Measurements from ENCODE around the gene WDR4.

The WDR4 gene

GRCh38 chr21:42873096-42873495 lies 6.2 kb downstream of the WDR4 start:
- no peak for DNase-seq

- no peak for DNase-seq
These were observed 11.1 kb downstream of the WDR4 start for GRCh38 chr21:42868196-42868595.

DNA sequence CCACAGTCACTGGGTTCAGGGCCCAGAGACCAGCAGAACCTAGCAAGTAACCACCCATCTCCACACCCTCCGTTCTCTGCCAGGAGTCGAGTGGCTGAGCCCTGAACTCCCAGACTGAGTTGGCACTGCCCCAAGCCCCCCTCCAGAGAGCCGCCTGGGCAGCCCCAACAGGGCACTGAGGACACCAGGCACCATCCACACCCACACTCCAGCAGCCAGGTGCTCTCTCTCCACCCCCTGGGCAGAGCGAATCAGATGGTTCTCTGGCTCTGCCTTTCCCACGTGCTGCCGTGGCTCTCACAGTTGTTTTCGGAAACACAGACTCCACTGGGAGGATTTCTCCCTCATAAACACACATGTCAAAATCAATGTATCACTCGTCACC lies 13.6 kb downstream of the WDR4 start:
- DNase-seq = no peak

- DNase-seq = no peak
These were observed 14.2 kb downstream of the WDR4 start for GRCh38 chr21:42864815-42865775.

GRCh38 chr21:42864286-42864685 lies 15.1 kb downstream of the WDR4 start:
- no peak for DNase-seq

DNA sequence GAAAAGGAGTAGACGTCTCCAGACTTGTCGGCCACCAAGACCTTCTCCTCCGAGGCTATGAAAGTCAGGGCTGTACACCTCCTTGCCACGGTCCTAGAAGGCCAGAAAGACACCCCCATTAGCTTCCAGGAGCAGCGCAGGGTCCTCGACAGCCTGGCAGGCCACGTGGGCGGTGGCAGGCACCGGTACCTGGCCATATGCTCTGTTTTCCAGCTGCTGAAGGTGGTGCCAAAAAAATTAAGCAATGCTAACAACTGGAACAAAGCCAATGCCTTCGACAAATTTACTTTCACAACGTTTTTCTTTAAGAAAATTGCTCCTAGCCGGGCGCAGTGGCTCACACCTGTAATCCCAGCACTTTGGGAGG lies 15.9 kb downstream of the WDR4 start:
- no peak for DNase-seq

DNA sequence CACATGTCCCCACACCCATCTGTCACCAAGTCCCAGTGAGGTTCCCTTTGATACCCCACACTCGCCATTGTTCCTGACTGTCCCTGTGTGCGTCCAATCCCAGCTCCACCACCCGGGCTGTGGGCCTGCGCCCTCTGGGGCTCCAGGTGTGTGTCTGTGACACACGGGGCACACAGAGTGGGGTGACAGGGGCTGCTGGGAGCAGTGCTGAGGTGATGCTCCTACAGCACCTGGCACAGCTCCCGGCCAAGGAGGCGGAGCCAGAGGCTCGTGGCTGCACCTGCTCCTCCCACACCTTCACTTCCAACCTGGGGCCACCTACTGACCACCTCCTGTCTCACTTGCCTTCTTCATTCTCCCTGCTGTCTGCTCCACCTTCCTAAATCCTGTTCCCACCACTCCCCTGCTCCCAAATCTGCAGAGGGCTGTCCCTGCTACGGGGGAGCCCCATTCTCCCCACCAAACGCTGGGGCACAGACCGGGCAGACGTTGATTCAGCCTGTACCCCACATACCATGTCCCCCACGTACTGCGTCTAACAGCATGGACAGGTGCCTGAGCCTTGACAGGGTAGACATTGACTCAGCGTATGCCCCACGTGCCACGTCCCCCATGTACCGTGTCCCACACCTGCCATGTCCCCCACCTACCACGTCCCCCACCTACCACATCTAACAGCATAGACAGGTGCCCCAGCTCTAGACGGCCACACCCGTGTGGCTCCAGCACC lies 16.4 kb downstream of the WDR4 start:
- no peak for DNase-seq

GRCh38 chr21:42861848-42862400 lies 17.4 kb downstream of the WDR4 start:
- DNase-seq = no peak

GRCh38 chr21:42861311-42861847 lies 18.0 kb downstream of the WDR4 start:
- DNase-seq = no peak

DNA sequence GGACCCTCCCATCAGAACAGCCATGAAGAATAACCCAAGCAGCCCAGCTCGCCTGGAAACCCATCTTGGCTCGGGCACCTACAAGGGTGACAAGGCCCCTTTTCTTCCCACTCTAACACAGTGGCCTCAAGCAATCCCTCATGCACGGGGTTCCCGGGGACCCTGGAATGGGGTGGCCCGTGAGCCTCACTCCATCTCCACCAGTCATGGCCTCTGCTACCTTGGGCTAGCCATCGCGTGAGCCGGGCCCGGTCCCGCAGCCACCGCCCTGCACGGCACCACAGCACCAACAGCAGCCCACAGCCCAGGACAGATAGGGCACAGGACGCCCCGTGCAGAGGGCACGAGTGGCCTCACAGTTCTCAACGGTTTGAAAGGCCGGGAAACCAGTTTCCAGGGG lies 19.0 kb downstream of the WDR4 start:
- DNase-seq = no peak

GRCh38 chr21:42859891-42860230 lies 19.5 kb downstream of the WDR4 start:
- no peak for DNase-seq

- no peak for DNase-seq
These were observed 20.1 kb downstream of the WDR4 start for GRCh38 chr21:42858957-42859890.

DNA sequence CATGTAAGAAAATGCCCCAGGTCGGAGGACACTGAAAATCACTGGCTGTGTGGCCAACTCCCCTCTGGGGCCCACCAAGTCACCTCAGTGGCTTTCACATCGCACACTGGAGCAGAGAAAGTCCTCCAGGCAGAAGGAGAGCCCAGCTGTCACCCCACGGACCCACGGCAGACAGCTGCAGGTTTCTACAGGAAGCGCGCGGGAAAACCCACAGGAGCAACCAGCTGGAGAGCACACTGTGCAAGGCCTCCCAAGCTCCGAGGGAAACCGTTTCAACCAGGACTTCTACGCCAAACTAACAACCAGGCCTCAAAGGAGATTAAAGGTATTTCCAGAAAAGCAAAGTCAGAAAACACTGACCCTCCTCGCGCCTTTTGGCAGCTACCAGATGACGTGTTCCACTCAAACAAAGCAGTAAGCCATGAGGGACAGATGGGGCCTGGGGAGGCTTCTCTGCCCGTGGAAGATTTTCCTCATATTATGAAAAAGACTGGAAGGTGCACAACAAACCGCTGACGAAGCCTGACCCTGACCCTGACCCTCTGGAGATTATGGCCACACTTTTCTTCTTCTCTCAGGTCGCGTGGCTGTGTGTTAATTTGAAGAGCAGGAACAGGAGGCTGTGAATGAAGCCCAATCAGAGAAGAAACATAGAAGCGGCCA lies 21.0 kb downstream of the WDR4 start:
- no peak for DNase-seq

GRCh38 chr21:42857216-42857615 lies 22.1 kb downstream of the WDR4 start:
- no peak for DNase-seq

GRCh38 chr21:42855937-42856335 lies 23.4 kb downstream of the WDR4 start:
- DNase-seq = no peak

GRCh38 chr21:42855171-42855936 lies 24.0 kb downstream of the WDR4 start:
- no peak for DNase-seq

- DNase-seq = no peak
These were observed 24.9 kb downstream of the WDR4 start for GRCh38 chr21:42854246-42855010.

DNA sequence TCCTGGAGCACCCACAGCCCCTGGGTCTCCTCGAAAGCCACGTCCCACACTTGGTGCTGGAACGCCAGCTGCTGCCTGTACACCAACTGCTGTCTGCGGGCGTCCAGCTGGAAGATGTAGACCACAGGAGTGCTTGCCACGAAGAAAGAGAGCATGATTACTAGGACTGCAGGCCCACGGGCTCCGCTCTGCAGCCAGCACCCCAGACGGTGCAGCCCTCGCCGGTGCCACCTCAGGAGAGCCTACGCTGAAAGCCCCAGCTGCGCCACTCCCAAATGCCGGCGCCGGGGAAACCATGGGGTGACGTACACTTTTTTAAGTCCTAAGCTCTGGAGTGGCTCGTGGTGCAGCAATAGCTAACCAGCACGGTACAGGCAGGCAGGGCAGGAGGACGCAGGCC lies 25.7 kb downstream of the WDR4 start:
- DNase-seq = no peak

GRCh38 chr21:42852925-42853570 lies 26.3 kb downstream of the WDR4 start:
- DNase-seq = no peak

All from stimulated activated CD8-positive, alpha-beta memory T cell treated with anti-CD3 and anti-CD28 coated beads, Interleukin-4, amount 100 ng/mL, for 48 hours (primary cell).